CD4-positive, alpha-beta T cell (primary cell): ENCODE data around the gene PRMT1. TPM values are rescaled to one million over a fixed set of nuclear protein-coding genes. Genes with fewer than 3 reads are reported as not detected.

Experiments used
- ATAC-seq: fragments of 200-7000 bp; cut with Tn5 transposase; one replicate; pipeline ENCODE4 v1.10.0; 2022; ENCODE audit warnings: mild to moderate bottlenecking; ENCODE audit not compliant: poor library complexity
- CTCF ChIA-PET: fragments of 350-600 bp; sonication (Branson Sonifier 250); formaldehyde crosslinking; loops from one replicate; lab custom pipeline; 2021; ENCODE audit warnings: antibody characterized with exemption, inconsistent platforms; lab: Charles Lee
- POLR2A ChIA-PET: fragments of 350-600 bp; sonication (Branson Sonifier 250); formaldehyde crosslinking; loops from one replicate; lab custom pipeline; 2021; ENCODE audit warnings: antibody characterized with exemption, inconsistent platforms; lab: Charles Lee
- DNase-seq, 14 experiments: peaks; one replicate each; pipeline ENCODE4 v3.0.0-alpha.2; 2013 to 2020; ENCODE audit warnings: mixed read lengths in 2 of 14
- H3K27ac ChIP-seq, 2 donors: one replicate each; pipeline versions ENCODE4 v1.5.1 to v1.7.0; 2013; ENCODE audit warnings: low read length in 2 of 2, low read depth in 1 of 2, mild to moderate bottlenecking in 1 of 2
- H3K27me3 ChIP-seq, 2 experiments: 1 replicate in 1 of 2; 2 replicates in 1 of 2; pipeline versions ENCODE4 v1.6.1 to v1.7.0; 2013; ENCODE audit warnings: low read length in 2 of 2, control low read depth in 1 of 2, mild to moderate bottlenecking in 1 of 2, moderate library complexity in 1 of 2; ENCODE audit not compliant: insufficient read depth in 2 of 2, control insufficient read depth in 1 of 2
- H3K36me3 ChIP-seq: one replicate; pipeline ENCODE4 v1.6.1; 2013; ENCODE audit warnings: low read length, control low read depth; ENCODE audit not compliant: insufficient read depth
- H3K4me1 ChIP-seq: one replicate; pipeline ENCODE4 v1.6.1; 2013; ENCODE audit warnings: low read length, control low read depth; ENCODE audit not compliant: insufficient read depth
- H3K4me3 ChIP-seq: one replicate; pipeline ENCODE4 v1.5.1; 2013; ENCODE audit warnings: mild to moderate bottlenecking, low read length, moderate library complexity
- H3K9me3 ChIP-seq, 2 experiments: 1 replicate in 1 of 2; 2 replicates in 1 of 2; pipeline versions ENCODE4 v1.6.1 to v1.7.0; 2013; ENCODE audit warnings: low read length in 2 of 2, mild to moderate bottlenecking in 2 of 2, control low read depth in 1 of 2, moderate library complexity in 1 of 2; ENCODE audit not compliant: control insufficient read depth in 1 of 2, insufficient read depth in 1 of 2
- H3K27ac Mint-ChIP-seq: one replicate; pipeline ENCODE4 v1.8.0; 2020; ENCODE audit warnings: mixed read lengths
- H3K27me3 Mint-ChIP-seq: one replicate; pipeline ENCODE4 v1.8.0; 2021; ENCODE audit warnings: mixed read lengths
- H3K36me3 Mint-ChIP-seq: one replicate; pipeline ENCODE4 v1.8.0; 2021; ENCODE audit warnings: low read depth, mixed read lengths
- H3K4me1 Mint-ChIP-seq: one replicate; pipeline ENCODE4 v1.8.0; 2021; ENCODE audit warnings: low read depth, mixed read lengths
- H3K4me3 Mint-ChIP-seq: one replicate; pipeline ENCODE4 v1.8.0; 2020; ENCODE audit warnings: mild to moderate bottlenecking, mixed read lengths
- H3K9me3 Mint-ChIP-seq: one replicate; pipeline ENCODE4 v1.8.0; 2020; ENCODE audit warnings: mixed read lengths
- intact Hi-C, 2 experiments: fragments of 100-400 bp; cut with DNase I in 1 of 2; cut with micrococcal nuclease in 1 of 2; formaldehyde crosslinking; loops; one replicate each; pipeline versions ENCODE4 v1.15.1 to v1.9.0; 2023 to 2025; cut with DNase I, micrococcal nuclease
- total RNA-seq, 174 experiments: library from RNA in 2 of 174; stranded (reverse) in 2 of 174; gene quantifications; one replicate each; pipeline ENCODE4 v1.2.3 and lab custom pipeline; 2021 to 2026
- TF ChIP-seq, protein P1 (sequence below): fragments of 200-600 bp; IDR thresholded peaks from one replicate; pipeline ENCODE4 v1.8.0; 2022; ENCODE audit warnings: antibody characterized with exemption, mild to moderate bottlenecking

PRMT1 gene
- total RNA-seq, 2 experiments from 2014 or later = 41.5 to 46.4 TPM

DNA sequence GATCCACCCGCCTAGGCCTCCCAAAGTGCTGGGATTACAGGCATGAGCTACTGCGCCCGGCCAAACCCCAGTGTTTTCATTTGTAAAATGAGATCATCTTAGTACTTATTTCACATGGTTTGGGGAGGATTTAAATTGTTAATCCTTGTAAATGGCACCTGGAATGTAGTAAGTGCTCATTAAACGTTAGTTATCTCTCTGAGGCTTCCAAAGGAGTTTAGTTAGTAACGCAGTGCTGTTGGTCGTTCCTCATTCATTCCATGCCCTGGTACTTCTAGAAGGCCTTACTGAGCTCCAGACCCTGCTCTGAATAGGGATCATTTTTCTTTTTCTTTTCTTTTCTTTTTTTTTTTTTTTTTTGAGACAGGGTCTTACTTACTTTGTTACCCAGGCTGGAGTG is 19.0 kb downstream of the PRMT1 start:
- Histone ChIP-seq H3K36me3 (no peaks in the 10 kb centered on the region), H3K4me1 (peaks cover 10% of the 10 kb centered on the region), H3K27me3 (peaks cover 6 to 9% of the 10 kb centered on the region in 2 experiments), H3K9me3 (peaks cover 0 to 2% of the 10 kb centered on the region in 2 experiments), H3K27ac (no peak overlapping the region), H3K4me3 (no peak overlapping the region)
- H3K27ac Mint-ChIP-seq = no peak overlapping the region
- H3K9me3 Mint-ChIP-seq = no peaks in the 10 kb centered on the region
- TF ChIP-seq, protein P1, sequence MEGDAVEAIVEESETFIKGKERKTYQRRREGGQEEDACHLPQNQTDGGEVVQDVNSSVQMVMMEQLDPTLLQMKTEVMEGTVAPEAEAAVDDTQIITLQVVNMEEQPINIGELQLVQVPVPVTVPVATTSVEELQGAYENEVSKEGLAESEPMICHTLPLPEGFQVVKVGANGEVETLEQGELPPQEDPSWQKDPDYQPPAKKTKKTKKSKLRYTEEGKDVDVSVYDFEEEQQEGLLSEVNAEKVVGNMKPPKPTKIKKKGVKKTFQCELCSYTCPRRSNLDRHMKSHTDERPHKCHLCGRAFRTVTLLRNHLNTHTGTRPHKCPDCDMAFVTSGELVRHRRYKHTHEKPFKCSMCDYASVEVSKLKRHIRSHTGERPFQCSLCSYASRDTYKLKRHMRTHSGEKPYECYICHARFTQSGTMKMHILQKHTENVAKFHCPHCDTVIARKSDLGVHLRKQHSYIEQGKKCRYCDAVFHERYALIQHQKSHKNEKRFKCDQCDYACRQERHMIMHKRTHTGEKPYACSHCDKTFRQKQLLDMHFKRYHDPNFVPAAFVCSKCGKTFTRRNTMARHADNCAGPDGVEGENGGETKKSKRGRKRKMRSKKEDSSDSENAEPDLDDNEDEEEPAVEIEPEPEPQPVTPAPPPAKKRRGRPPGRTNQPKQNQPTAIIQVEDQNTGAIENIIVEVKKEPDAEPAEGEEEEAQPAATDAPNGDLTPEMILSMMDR = no peak
- no peak for DNase-seq
- CTCF ChIA-PET = no interaction called here
- peaks cover 5% of the 10 kb centered on the region for H3K4me1 Mint-ChIP-seq
- H3K4me3 Mint-ChIP-seq = no peak overlapping the region
- intact Hi-C loops = no loop called here
- H3K36me3 Mint-ChIP-seq = no peaks in the 10 kb centered on the region
- H3K27me3 Mint-ChIP-seq = peaks cover 19% of the 10 kb centered on the region
- no peak for ATAC-seq
- POLR2A ChIA-PET = no interaction called here

DNA sequence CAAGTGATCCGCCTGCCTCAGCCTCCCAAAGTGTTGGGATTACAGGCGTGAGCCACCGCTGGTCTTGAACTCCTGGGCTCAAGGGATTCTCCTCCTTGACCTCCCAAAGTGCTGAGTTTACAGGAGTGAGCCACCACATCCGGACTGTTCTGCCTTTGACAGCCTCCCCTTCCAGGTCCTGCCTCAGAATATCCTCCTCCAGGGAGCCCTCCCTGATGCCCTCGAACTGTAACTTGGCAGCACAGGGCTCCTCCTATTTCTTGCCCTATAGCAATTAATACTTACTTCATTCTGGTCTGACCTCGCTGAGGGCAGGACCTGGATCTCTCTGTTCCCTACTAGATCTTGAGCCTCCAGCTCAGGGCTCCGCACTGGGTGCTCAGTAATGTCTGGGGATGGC is 19.8 kb downstream of the PRMT1 start:
- no peak overlapping the region for H3K4me3 Mint-ChIP-seq
- TF ChIP-seq, protein P1 = no peak
- peaks cover 13% of the 10 kb centered on the region for H3K27me3 Mint-ChIP-seq
- no peaks in the 10 kb centered on the region for H3K36me3 Mint-ChIP-seq
- DNase-seq (no peak), ATAC-seq (no peak)
- ChIA-PET CTCF (no interaction called here), POLR2A (no interaction called here)
- H3K9me3 ChIP-seq = no peaks in the 10 kb centered on the region
- intact Hi-C loops = no loop called here
- H3K36me3 ChIP-seq = no peaks in the 10 kb centered on the region
- no peaks in the 10 kb centered on the region for H3K4me1 Mint-ChIP-seq
- peaks cover 3% of the 10 kb centered on the region for H3K4me1 ChIP-seq
- no peaks in the 10 kb centered on the region for H3K9me3 Mint-ChIP-seq
- no peak overlapping the region for H3K27ac ChIP-seq
- H3K27ac Mint-ChIP-seq = no peak overlapping the region
- no peak overlapping the region for H3K4me3 ChIP-seq
- H3K27me3 ChIP-seq = peaks cover 0 to 3% of the 10 kb centered on the region in 2 experiments

DNA sequence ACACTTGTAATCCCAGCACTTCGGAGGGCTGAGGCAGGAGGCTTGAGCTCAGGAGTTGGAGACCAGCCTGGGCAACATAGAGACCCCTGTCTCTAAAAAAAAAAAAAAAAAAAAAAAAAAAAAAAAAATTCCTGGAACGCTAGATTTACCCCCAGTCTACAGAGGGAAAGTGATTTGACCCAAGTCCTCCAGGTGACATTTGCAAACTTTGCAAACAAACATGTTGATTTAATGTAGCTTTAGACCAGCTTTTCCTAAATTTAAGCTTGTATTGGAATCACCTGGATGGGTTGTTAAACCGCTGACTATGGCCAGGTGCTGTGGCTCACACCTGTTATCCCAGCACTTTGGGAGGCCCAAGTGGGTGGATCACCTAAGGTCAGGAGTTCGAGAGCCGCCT is 22.3 kb downstream of the PRMT1 start:
- H3K9me3 ChIP-seq = no peaks in the 10 kb centered on the region
- H3K36me3 ChIP-seq = no peaks in the 10 kb centered on the region
- H3K27ac ChIP-seq = no peak overlapping the region
- Mint-ChIP-seq H3K36me3 (no peaks in the 10 kb centered on the region), H3K27me3 (peaks cover 11% of the 10 kb centered on the region), H3K4me1 (no peaks in the 10 kb centered on the region), H3K9me3 (no peaks in the 10 kb centered on the region), H3K4me3 (no peak overlapping the region), H3K27ac (no peak overlapping the region)
- DNase-seq (no peak), ATAC-seq (no peak)
- no peaks in the 10 kb centered on the region for H3K4me1 ChIP-seq
- H3K4me3 ChIP-seq = no peak overlapping the region
- CTCF ChIA-PET = no interaction called here
- POLR2A ChIA-PET = no interaction called here
- TF ChIP-seq, protein P1 = no peak
- H3K27me3 ChIP-seq = peaks cover 0 to 4% of the 10 kb centered on the region in 2 experiments
- intact Hi-C loops = no loop called here
